Uterus (tissue), 2 donors: Measurements from ENCODE around the gene CAND1.

Source experiments
- CTCF ChIP-seq, 4 experiments: fragments of 200-600 bp in 2 of 4; fragments of 450-650 bp in 2 of 4; sonication (generic) in 2 of 4; IDR thresholded peaks; one replicate each; pipeline ENCODE4 v1.5.1; 2016 to 2019; ENCODE audit warnings: antibody characterized with exemption in 4 of 4, mild to moderate bottlenecking in 2 of 4, moderate library complexity in 1 of 4
- POLR2A ChIP-seq, 2 donors: fragments of 450-650 bp; IDR thresholded peaks; one replicate each; pipeline ENCODE4 v1.6.1; 2016; ENCODE audit warnings: antibody characterized with exemption in 2 of 2, mild to moderate bottlenecking in 1 of 2, moderate library complexity in 1 of 2

GRCh38 chr12:67256649-67257048 is 12.5 kb upstream of the CAND1 start:
- TF ChIP-seq POLR2A (IDR thresholded peaks at IDR 0.05) (no peak), CTCF (IDR thresholded peaks at IDR 0.05) (no peak)
